MCF 10A (cell line): Measurements from ENCODE around the gene CPLX4. TPM values are rescaled to one million over a fixed set of nuclear protein-coding genes. Genes with fewer than 3 reads are reported as not detected.

ENCODE experiments used
- BruUV-seq: library from RNA; stranded (reverse); fragments of 400-500 nt; replicated peaks from 2 replicates; lab custom pipeline; 2021; lab: Mats Ljungman, UMichigan
- CTCF ChIA-PET: fragments of 300-600 bp; sonication (Branson Sonifier 250); formaldehyde crosslinking; extraction: SDS; loops from one replicate; lab custom pipeline; 2021; ENCODE audit warnings: antibody characterized with exemption, inconsistent platforms; lab: Yijun Ruan, JAX
- POLR2A ChIA-PET: fragments of 300-600, 350-650 bp; sonication (Branson Sonifier 250); formaldehyde crosslinking; extraction: SDS; loops from one replicate; lab custom pipeline; 2020; ENCODE audit warnings: antibody characterized with exemption, inconsistent platforms; lab: Yijun Ruan, JAX
- DNase-seq: peaks from one replicate; pipeline ENCODE4 v3.0.0-alpha.2; 2018; ENCODE audit not compliant: unreplicated experiment
- H3K27ac Mint-ChIP-seq: one replicate; pipeline ENCODE4 v1.8.0; 2022; ENCODE audit warnings: mild to moderate bottlenecking, low read depth, mixed read lengths; ENCODE audit not compliant: unreplicated experiment
- H3K27me3 Mint-ChIP-seq: one replicate; pipeline ENCODE4 v1.8.0; 2022; ENCODE audit warnings: mixed read lengths; ENCODE audit not compliant: insufficient read depth, unreplicated experiment
- H3K36me3 Mint-ChIP-seq: one replicate; pipeline ENCODE4 v1.8.0; 2022; ENCODE audit warnings: mild to moderate bottlenecking, moderate library complexity, mixed read lengths; ENCODE audit not compliant: insufficient read depth, unreplicated experiment
- H3K4me1 Mint-ChIP-seq: one replicate; pipeline ENCODE4 v1.8.0; 2022; ENCODE audit warnings: mixed read lengths; ENCODE audit not compliant: insufficient read depth, unreplicated experiment
- H3K4me3 Mint-ChIP-seq: one replicate; pipeline ENCODE4 v1.8.0; 2022; ENCODE audit warnings: mild to moderate bottlenecking, moderate library complexity, mixed read lengths; ENCODE audit not compliant: unreplicated experiment
- H3K9me3 Mint-ChIP-seq: one replicate; pipeline ENCODE4 v1.8.0; 2022; ENCODE audit warnings: mixed read lengths; ENCODE audit not compliant: unreplicated experiment
- intact Hi-C: fragments of 100-400 bp; cut with micrococcal nuclease; formaldehyde crosslinking; loops from 2 replicates; pipeline ENCODE4 v1.14.1; 2022
- total RNA-seq: library from RNA; stranded (reverse); gene quantifications from 2 replicates; pipeline ENCODE4 v1.2.3, GENCODE V29; 2022
- TF ChIP-seq, protein P1 (sequence below): fragments of 200-600 bp; IDR thresholded peaks from one replicate; pipeline ENCODE4 v1.8.0; 2022; ENCODE audit warnings: antibody characterized with exemption, mild to moderate bottlenecking; ENCODE audit not compliant: unreplicated experiment

The CPLX4 gene
- total RNA-seq, 1 experiment from 2014 or later: not detected

DNA sequence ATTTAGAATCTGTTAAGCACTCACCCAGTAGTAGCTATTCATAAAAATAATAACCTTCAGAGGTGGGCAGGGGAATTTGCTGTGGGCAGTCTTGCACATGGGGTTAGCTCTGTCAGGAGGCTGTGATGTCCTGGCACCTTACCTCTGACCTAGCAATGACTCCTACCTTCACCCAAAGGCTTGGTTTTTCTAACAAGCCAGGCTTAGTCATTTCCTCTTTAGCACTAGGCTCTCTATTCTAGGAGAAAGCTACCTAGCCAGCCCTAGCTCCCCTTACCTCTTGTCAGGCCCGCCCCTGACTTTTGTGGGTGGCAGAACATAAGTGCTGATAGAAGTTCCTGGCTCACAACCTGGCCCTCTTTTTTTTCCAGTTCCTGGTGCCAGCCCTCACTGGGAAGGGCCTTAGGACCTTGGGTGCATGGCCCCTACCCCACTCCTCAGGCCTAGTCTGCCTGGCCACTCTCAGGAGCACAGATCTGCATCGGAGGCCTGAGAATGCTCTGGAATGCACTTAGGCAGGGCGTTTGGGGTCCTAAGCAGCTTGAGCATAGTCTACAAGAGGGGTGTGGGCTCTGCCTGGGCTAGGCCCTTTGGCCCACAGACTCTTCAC lies 17.7 kb downstream of the CPLX4 start:
- H3K4me1 Mint-ChIP-seq: no peaks in the 10 kb centered on the region
- POLR2A ChIA-PET: no interaction called here
- no TSS peak for BruUV-seq
- H3K4me3 Mint-ChIP-seq: no peak overlapping the region
- H3K27ac Mint-ChIP-seq: no peak overlapping the region
- H3K36me3 Mint-ChIP-seq: no peaks in the 10 kb centered on the region
- TF ChIP-seq, protein P1, sequence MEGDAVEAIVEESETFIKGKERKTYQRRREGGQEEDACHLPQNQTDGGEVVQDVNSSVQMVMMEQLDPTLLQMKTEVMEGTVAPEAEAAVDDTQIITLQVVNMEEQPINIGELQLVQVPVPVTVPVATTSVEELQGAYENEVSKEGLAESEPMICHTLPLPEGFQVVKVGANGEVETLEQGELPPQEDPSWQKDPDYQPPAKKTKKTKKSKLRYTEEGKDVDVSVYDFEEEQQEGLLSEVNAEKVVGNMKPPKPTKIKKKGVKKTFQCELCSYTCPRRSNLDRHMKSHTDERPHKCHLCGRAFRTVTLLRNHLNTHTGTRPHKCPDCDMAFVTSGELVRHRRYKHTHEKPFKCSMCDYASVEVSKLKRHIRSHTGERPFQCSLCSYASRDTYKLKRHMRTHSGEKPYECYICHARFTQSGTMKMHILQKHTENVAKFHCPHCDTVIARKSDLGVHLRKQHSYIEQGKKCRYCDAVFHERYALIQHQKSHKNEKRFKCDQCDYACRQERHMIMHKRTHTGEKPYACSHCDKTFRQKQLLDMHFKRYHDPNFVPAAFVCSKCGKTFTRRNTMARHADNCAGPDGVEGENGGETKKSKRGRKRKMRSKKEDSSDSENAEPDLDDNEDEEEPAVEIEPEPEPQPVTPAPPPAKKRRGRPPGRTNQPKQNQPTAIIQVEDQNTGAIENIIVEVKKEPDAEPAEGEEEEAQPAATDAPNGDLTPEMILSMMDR: no peak
- CTCF ChIA-PET: interaction anchor here (0.5 to 1.5 kb wide), 7 partner anchors 8 to 537 kb away, joined by 3 to 12 read pairs (median 3); no protein-coding TSS in a partner anchor
- no peaks in the 10 kb centered on the region for H3K9me3 Mint-ChIP-seq
- H3K27me3 Mint-ChIP-seq: peaks cover 20% of the 10 kb centered on the region
- intact Hi-C loops: loop anchor here (10.0 kb wide), 1 partner anchor 216 kb away; no protein-coding TSS in a partner anchor
- peak; percentile 45 for DNase-seq

DNA sequence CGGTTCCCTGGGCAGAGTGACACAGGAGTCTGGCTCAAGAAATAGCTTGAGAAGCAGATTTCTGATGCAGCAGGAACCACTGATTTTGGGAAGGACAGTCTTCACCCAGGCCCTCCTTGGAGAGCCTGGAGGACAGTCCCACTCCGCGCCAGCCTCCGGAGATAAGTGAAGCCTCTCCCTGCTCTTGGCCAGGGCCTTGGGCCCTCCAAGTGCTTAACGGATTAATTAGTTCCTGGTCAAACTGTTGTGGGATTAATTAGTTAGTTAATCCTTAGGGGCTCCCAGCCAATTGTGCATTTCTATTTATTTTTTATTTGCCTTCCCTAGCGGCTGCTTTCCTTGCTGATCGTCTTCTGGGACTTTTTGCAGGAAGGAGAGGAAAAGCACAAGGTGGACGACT lies 19.6 kb downstream of the CPLX4 start:
- Mint-ChIP-seq H3K4me1 (no peaks in the 10 kb centered on the region), H3K9me3 (no peaks in the 10 kb centered on the region), H3K36me3 (no peaks in the 10 kb centered on the region), H3K27me3 (peaks cover 26% of the 10 kb centered on the region), H3K4me3 (no peak overlapping the region), H3K27ac (no peak overlapping the region)
- CTCF ChIA-PET: interaction anchor here (1.3 kb wide), 2 partner anchors 9 to 104 kb away, joined by 3 to 6 read pairs; no protein-coding TSS in a partner anchor
- POLR2A ChIA-PET: no interaction called here
- TF ChIP-seq, protein P1: no peak
- intact Hi-C loops: no loop called here
- no TSS peak for BruUV-seq
- no peak for DNase-seq

DNA sequence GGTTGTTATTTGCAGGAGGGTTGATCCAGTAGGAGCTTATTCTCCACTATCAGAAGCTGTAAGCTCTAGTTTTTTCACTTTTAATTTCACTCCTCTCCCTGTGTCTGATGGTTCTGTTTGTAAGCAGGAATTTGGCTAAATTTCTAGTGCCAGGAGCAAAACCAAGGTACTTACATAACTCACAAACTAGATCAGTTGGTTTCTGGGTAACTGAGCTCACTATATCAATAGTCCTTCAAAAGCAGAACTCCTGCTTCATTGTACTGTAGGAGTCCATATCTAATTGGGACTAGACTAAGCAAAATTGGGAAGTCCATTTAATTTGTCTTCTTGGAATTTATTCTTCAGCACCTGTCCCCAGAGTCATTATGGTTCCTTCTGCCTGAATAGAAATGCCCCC lies 25.1 kb downstream of the CPLX4 start:
- ChIA-PET POLR2A (no interaction called here), CTCF (interaction anchor here (0.6 to 1.2 kb wide), 4 partner anchors 11 to 209 kb away, joined by 3 to 6 read pairs (median 4); no protein-coding TSS in a partner anchor)
- H3K36me3 Mint-ChIP-seq: no peaks in the 10 kb centered on the region
- no TSS peak for BruUV-seq
- H3K27ac Mint-ChIP-seq: no peak overlapping the region
- DNase-seq: no peak
- TF ChIP-seq, protein P1: no peak
- peaks cover 64% of the 10 kb centered on the region for H3K27me3 Mint-ChIP-seq
- no peaks in the 10 kb centered on the region for H3K9me3 Mint-ChIP-seq
- no peaks in the 10 kb centered on the region for H3K4me1 Mint-ChIP-seq
- intact Hi-C loops: no loop called here
- no peak overlapping the region for H3K4me3 Mint-ChIP-seq

DNA sequence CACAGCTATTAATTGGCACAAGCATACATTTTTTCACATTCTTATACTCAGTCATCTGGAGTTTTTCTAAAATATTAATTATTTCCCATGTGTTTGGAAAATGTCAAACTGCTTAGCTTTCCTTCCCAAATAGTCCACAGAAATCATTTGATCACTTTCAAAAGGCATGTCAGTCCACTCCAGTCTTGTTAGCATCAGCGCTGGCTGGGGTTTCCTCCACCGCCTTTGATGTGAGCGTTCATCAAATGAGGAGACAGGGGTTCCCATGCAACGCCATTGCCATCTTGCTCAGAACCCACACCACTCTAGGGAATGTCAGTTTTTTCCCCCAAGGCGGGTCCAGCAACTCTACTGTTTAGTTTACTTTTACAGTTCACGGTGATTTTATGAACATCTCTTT lies 32.1 kb downstream of the CPLX4 start:
- no peak for DNase-seq
- intact Hi-C loops: no loop called here
- BruUV-seq: no TSS peak
- Mint-ChIP-seq H3K4me3 (no peak overlapping the region), H3K36me3 (peaks cover 6% of the 10 kb centered on the region), H3K9me3 (no peaks in the 10 kb centered on the region), H3K27me3 (peaks cover 20% of the 10 kb centered on the region), H3K27ac (no peak overlapping the region), H3K4me1 (no peaks in the 10 kb centered on the region)
- CTCF ChIA-PET: interaction anchor here (1.0 to 1.1 kb wide), 3 partner anchors 11 to 116 kb away, joined by 3 to 7 read pairs (median 6); no protein-coding TSS in a partner anchor
- POLR2A ChIA-PET: no interaction called here
- TF ChIP-seq, protein P1: no peak
